CD4-positive, alpha-beta T cell (primary cell): ENCODE measurements around the gene POT1. TPM values are rescaled to one million over a fixed set of nuclear protein-coding genes. Genes with fewer than 3 reads are reported as not detected.

Experiments
- ATAC-seq: fragments of 200-7000 bp; cut with Tn5 transposase; one replicate; pipeline ENCODE4 v1.10.0; 2022; ENCODE audit warnings: mild to moderate bottlenecking; ENCODE audit not compliant: poor library complexity
- CTCF ChIA-PET: fragments of 350-600 bp; sonication (Branson Sonifier 250); formaldehyde crosslinking; loops from one replicate; lab custom pipeline; 2021; ENCODE audit warnings: antibody characterized with exemption, inconsistent platforms; lab: Charles Lee
- POLR2A ChIA-PET: fragments of 350-600 bp; sonication (Branson Sonifier 250); formaldehyde crosslinking; loops from one replicate; lab custom pipeline; 2021; ENCODE audit warnings: antibody characterized with exemption, inconsistent platforms; lab: Charles Lee
- DNase-seq, 14 experiments: peaks; one replicate each; pipeline ENCODE4 v3.0.0-alpha.2; 2013 to 2020; ENCODE audit warnings: mixed read lengths in 2 of 14
- H3K27ac ChIP-seq, 2 donors: one replicate each; pipeline versions ENCODE4 v1.5.1 to v1.7.0; 2013; ENCODE audit warnings: low read length in 2 of 2, low read depth in 1 of 2, mild to moderate bottlenecking in 1 of 2
- H3K27me3 ChIP-seq, 2 experiments: 1 replicate in 1 of 2; 2 replicates in 1 of 2; pipeline versions ENCODE4 v1.6.1 to v1.7.0; 2013; ENCODE audit warnings: low read length in 2 of 2, control low read depth in 1 of 2, mild to moderate bottlenecking in 1 of 2, moderate library complexity in 1 of 2; ENCODE audit not compliant: insufficient read depth in 2 of 2, control insufficient read depth in 1 of 2
- H3K36me3 ChIP-seq: one replicate; pipeline ENCODE4 v1.6.1; 2013; ENCODE audit warnings: low read length, control low read depth; ENCODE audit not compliant: insufficient read depth
- H3K4me1 ChIP-seq: one replicate; pipeline ENCODE4 v1.6.1; 2013; ENCODE audit warnings: low read length, control low read depth; ENCODE audit not compliant: insufficient read depth
- H3K4me3 ChIP-seq: one replicate; pipeline ENCODE4 v1.5.1; 2013; ENCODE audit warnings: mild to moderate bottlenecking, low read length, moderate library complexity
- H3K9me3 ChIP-seq, 2 experiments: 1 replicate in 1 of 2; 2 replicates in 1 of 2; pipeline versions ENCODE4 v1.6.1 to v1.7.0; 2013; ENCODE audit warnings: low read length in 2 of 2, mild to moderate bottlenecking in 2 of 2, control low read depth in 1 of 2, moderate library complexity in 1 of 2; ENCODE audit not compliant: control insufficient read depth in 1 of 2, insufficient read depth in 1 of 2
- H3K27ac Mint-ChIP-seq: one replicate; pipeline ENCODE4 v1.8.0; 2020; ENCODE audit warnings: mixed read lengths
- H3K27me3 Mint-ChIP-seq: one replicate; pipeline ENCODE4 v1.8.0; 2021; ENCODE audit warnings: mixed read lengths
- H3K36me3 Mint-ChIP-seq: one replicate; pipeline ENCODE4 v1.8.0; 2021; ENCODE audit warnings: low read depth, mixed read lengths
- H3K4me1 Mint-ChIP-seq: one replicate; pipeline ENCODE4 v1.8.0; 2021; ENCODE audit warnings: low read depth, mixed read lengths
- H3K4me3 Mint-ChIP-seq: one replicate; pipeline ENCODE4 v1.8.0; 2020; ENCODE audit warnings: mild to moderate bottlenecking, mixed read lengths
- H3K9me3 Mint-ChIP-seq: one replicate; pipeline ENCODE4 v1.8.0; 2020; ENCODE audit warnings: mixed read lengths
- CTCF ChIP-seq: fragments of 200-600 bp; IDR thresholded peaks from one replicate; pipeline ENCODE4 v1.8.0; 2022; ENCODE audit warnings: antibody characterized with exemption, mild to moderate bottlenecking
- intact Hi-C, 2 experiments: fragments of 100-400 bp; cut with DNase I in 1 of 2; cut with micrococcal nuclease in 1 of 2; formaldehyde crosslinking; loops; one replicate each; pipeline versions ENCODE4 v1.15.1 to v1.9.0; 2023 to 2025; cut with DNase I, micrococcal nuclease
- total RNA-seq, 174 experiments: library from RNA in 2 of 174; stranded (reverse) in 2 of 174; gene quantifications; one replicate each; pipeline ENCODE4 v1.2.3 and lab custom pipeline; 2021 to 2026

Gene POT1
- total RNA-seq, 2 experiments from 2014 or later = 8.0 to 8.3 TPM

GRCh38 chr7:124907490-124907889 is 22.1 kb downstream of the POT1 start:
- Histone ChIP-seq H3K27me3 (no peaks in the 10 kb centered on the region), H3K27ac (no peak overlapping the region), H3K4me3 (no peak overlapping the region), H3K36me3 (peaks cover under 1% of the 10 kb centered on the region), H3K4me1 (no peaks in the 10 kb centered on the region), H3K9me3 (no peaks in the 10 kb centered on the region)
- Mint-ChIP-seq H3K9me3 (no peaks in the 10 kb centered on the region), H3K36me3 (peaks cover 59% of the 10 kb centered on the region), H3K4me3 (no peak overlapping the region), H3K27me3 (no peaks in the 10 kb centered on the region), H3K27ac (no peak overlapping the region), H3K4me1 (peaks cover 22% of the 10 kb centered on the region)
- ChIA-PET POLR2A (no interaction called here), CTCF (no interaction called here)
- intact Hi-C loops = no loop called here
- no peak for TF ChIP-seq CTCF
- ATAC-seq (no peak), DNase-seq (no peak)

- ChIA-PET POLR2A (no interaction called here), CTCF (no interaction called here)
- Mint-ChIP-seq H3K9me3 (peaks cover 1% of the 10 kb centered on the region), H3K36me3 (peaks cover 73% of the 10 kb centered on the region), H3K4me3 (no peak overlapping the region), H3K4me1 (peaks cover 4% of the 10 kb centered on the region), H3K27ac (no peak overlapping the region), H3K27me3 (no peaks in the 10 kb centered on the region)
- DNase-seq = no peak
- TF ChIP-seq CTCF = no peak
- Histone ChIP-seq H3K36me3 (peaks cover 5% of the 10 kb centered on the region), H3K9me3 (peaks cover 0 to 5% of the 10 kb centered on the region in 2 experiments), H3K27ac (no peak overlapping the region), H3K27me3 (no peaks in the 10 kb centered on the region), H3K4me3 (no peak overlapping the region), H3K4me1 (no peaks in the 10 kb centered on the region)
- intact Hi-C loops = no loop called here
- ATAC-seq = no peak
These were observed 31.1 kb downstream of the POT1 start for GRCh38 chr7:124898531-124898930.

- Mint-ChIP-seq H3K36me3 (peaks cover 71% of the 10 kb centered on the region), H3K4me1 (no peaks in the 10 kb centered on the region)
- CTCF ChIA-PET = no interaction called here
These were observed 33.6 kb downstream of the POT1 start for GRCh38 chr7:124896001-124896400.

More at GRCh38 chr7:124896001-124896400, 33.6 kb downstream of the POT1 start:
- Mint-ChIP-seq H3K27me3 (no peaks in the 10 kb centered on the region), H3K9me3 (no peaks in the 10 kb centered on the region), H3K4me3 (no peak overlapping the region), H3K27ac (no peak overlapping the region)
- peaks cover 0 to 5% of the 10 kb centered on the region in 2 experiments for H3K9me3 ChIP-seq
- intact Hi-C loops = no loop called here
- ATAC-seq (no peak), DNase-seq (no peak)
- no peaks in the 10 kb centered on the region for H3K27me3 ChIP-seq
- POLR2A ChIA-PET = no interaction called here
- TF ChIP-seq CTCF = no peak
- H3K4me3 ChIP-seq = no peak overlapping the region
- H3K27ac ChIP-seq = no peak overlapping the region
- H3K4me1 ChIP-seq = no peaks in the 10 kb centered on the region
- H3K36me3 ChIP-seq = peaks cover 19% of the 10 kb centered on the region
